GM18867 (cell line): ENCODE measurements around the gene MPV17.
"Not testable (repeated sequence)": the region's sequence is repeated elsewhere in the genome, so short reads cannot be mapped to it uniquely, and the experiment has no call there.

Source experiments
- ATAC-seq: cut with Tn5 transposase; IDR thresholded peaks from one replicate; pipeline ENCODE4 v1.9.1; 2021; ENCODE audit warnings: mild to moderate bottlenecking, moderate library complexity; ENCODE audit not compliant: unreplicated experiment

The MPV17 gene

DNA sequence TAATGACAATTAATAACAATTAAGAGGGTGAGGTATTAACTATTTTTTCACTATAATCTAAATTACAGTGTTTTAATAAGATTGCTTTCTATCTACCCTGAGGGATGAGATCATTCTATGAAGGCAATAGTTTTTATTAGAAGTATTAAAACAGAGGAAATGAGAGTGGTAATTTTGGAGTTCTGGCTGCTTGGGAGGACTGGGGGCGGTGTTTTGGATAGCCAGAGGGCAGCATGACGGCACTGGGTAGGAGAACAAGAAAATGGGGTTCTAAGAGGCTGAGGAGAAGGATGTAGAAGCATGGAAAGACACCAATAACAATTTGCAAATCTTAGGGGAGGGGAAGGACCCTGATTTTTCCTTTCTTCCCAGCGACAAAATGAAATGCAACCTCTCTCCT, 52.8 kb downstream of the MPV17 start:
- ATAC-seq = no peak

DNA sequence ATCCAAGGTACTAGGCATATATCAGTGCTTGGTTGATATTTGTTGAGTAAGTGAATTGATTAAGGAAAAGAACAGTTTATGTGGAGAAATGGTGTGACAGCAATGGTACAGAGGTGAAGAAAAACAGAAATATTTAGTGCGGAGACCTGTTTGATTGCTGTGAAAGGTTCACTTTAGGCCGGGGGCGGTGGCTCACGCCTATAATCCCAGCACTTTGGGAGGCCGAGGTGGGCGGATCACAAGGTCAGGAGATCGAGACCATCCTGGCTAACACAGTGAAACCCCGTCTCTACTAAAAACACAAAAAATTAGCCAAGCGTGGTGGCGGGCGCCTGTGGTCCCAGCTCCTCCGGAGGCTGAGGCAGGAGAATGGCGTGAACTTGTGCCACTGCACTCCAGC, 54.6 kb downstream of the MPV17 start:
- ATAC-seq = not testable (repeated sequence)

DNA sequence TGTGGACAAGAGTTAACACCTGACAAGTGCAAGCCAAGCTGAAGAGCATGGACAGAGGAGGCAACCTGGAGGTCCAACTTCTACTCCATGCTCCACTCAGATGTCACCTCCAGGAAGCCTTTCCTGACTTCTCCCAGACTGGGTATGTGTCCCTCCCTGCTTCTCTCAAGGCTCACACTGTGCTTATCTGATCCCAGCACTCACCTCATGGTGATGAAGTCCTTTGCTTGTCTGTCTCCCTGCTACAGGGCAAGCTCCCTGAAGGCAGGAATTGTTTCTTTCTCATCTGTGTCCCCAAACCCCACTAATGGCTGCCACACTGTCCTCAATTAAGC, 57.4 kb downstream of the MPV17 start:
- ATAC-seq = no peak

DNA sequence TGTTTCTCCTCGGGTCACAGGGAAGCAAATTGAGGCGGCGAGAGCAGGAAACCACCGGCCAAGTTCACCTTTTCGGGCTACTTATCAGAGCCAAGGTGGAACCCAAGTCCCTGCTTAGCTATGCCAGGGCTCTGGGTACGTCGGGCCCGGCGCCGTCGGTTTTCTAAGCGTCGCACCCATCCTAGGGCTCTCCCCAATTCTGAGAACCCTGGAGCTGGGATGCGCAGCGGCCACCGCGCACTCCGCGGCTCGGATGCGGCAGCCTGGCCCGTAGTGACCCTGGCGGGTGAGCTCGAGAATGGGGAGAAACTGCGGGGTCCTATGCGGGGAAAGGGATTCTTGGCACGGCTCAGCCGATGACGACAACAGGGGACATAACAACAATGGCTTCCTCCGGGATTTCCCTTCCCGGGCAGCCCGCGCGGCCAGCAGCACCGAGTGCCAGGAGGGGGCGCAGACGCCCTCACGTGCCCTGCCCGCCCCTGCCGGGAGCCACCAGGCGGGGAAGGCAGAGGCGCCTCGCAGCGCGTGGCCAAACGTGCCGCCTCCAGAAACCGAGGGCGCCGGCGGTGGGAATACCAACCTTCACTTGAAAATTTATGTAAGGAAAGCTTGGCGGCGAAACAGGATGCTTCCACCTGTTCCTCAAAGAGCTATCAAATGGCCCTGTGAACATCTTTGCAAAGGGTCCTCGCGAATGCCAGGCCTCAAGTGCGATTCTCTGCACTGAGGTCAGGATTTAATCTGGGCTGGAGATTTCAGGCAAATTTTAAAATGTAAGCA, 58.0 kb downstream of the MPV17 start:
- no peak for ATAC-seq

DNA sequence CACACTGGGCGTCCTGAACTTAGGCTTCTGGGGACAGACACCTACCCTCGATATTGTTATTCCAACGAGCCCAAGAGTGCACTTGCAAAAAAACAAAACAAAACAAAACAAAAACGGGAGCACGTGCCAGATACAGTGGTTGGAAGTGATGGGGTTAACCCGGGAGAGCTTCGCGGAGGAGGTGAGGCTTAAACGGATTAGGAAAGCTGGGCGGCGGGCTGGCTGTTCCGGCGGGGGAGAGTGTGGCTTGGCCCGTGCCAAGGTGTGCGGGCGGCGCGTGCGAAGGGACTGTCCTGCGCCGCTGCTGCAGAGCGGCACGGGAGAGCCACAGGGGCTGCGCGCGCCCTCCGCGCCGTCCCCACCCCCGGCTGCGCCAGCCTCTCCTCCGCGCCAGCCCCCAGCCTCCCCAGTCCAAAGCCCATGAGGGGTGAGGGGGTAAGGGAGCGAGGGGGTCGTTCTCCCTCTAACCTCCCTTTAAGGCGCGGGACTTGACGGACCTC, 58.6 kb downstream of the MPV17 start:
- ATAC-seq = no peak

DNA sequence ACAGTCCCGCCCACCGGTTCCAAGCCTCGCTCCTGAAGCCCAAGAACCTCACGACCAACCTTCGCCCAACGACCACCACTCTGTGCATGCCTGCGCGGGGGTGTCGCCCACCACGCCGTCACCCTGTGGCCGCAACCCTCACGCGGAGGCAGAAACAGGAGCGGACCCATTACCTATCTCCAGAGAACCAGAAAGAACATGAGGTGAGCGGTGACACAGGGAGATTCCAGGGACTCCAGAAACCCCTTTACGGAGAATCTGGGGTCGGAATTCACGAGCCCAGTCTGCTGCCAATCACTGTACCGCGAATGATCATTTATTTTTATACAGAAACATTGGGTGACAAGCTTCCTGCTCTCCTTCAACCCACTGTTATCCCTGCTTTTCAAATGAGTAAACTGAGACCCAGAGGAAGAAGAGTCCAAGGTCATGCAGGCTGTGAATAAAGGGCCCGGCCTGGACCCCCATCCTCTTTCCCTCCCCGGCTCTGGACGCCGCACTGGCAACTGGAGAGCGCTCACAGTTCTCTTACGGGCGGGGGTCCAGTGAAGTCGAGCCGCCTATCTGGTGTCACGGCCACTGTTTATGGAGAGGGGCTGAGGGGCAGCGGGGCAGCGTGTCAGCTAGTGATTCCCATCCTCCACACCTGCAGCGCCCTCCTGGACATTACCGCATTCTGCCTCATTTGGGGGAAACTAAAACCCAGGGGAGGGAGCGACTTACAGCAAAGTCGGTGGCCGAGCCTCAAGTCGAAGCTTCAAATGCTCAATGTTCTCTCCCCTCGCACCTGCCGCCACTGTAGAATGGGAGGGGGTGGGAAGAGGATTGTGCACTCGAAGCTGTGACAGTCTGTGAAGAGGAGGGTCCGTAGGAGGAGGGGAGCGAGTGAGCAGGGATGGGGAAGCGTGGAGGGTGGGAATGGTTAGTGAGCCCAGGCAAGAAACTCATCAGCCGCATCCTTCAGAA, 59.3 kb downstream of the MPV17 start:
- no peak for ATAC-seq

DNA sequence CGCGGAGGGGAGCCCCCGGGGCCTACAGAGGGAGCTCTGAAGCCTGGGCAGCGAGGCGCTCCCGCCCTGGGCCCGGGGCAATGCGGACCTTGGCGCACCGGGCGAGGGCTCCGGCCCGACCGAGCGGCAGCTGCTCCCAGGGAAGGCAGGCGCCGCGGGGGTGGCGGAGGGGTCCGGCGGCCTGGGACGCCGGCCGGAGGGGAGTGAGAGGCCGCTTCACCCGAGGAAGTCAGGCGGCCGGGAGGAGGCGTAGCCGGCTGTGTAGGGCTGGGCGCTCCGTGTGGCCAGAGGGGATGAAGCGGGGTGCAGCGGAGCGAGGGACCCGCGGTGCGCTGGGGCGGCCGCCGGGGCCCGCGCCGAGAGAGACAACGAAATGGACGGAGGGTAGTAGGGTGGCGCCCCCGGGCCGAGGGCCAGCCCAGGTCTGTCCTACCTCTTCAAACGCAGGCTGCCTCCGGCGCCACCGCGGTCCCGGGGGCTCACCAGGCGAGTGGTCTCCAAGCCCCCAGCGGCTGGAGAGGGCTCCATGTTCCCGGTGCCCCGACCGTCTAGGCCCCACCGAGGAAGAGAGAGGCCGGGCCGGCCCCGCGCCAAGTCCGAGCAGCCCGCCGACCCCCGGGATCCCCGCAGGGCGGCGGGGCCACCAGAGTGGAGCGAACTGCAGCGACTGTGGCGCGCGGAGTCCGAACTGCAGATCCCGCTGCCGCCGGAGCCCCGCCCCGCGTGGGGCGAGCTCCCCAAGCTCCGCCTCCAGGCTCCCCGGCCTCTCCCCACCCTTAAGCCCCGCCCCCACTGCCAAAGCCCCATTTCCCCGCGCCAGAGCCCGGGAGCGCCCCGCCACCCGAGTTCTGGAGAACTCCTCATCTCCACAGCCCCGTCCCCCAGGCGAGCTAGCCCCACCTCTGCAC, 60.3 kb downstream of the MPV17 start, which contains the start of gene SLC30A3:
Gene SLC30A3, minus strand, starts transcription at position 669 of the 908 bp plus-strand sequence. Its CDS starts 141 bp downstream, at position 528.
- ATAC-seq = peak; percentile 55

DNA sequence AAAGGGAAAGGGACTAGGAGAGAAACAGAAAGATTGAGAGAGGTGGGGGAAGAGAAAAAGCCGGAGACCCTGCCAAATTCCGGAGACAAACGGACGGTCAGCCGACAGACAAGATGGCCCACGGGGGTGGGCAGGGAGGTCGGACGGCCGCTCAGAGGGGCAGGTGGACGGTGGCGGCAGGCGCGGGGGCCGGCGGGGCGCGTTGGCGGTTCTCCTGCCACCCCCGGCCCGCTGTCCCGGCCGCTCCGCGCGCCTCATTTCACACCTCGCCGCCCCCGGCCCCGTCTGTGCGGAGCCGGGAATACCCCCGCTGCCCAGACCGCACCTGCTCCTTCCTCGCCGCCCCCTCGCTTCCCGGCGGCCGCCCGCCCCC, 61.0 kb downstream of the MPV17 start:
- no peak for ATAC-seq

DNA sequence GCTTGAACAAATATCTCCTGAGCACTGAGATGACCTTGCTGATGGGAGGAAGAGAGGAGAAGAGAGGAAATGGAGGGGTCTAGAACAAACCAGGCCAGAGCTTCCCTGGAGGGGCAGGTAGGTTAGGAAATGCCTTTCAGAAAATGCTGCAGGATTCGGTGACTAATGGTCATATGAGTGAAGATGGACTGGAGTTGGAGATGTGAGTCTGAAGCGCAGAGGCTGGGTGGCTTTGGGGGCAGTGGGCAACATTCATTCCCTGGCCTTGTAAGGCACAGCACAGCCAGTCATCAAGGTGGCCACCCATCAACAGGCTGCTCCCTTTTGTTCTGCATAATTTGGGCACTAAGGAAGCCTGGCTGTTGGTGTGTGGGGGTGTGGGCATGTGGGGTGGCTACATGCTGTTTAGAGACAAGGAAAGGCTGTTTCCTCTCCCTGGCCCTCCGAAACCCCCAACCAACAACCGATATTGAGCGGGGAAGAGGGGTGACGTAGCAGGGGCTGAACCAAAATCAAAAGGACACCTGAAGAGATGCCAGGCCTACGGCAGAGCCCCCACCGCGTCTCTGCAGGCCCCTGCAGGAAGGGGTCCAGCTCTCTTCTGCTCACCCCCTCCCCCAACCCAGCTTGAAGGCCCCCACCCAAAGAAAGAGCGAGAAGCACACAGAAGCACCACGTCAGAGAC, 61.5 kb downstream of the MPV17 start:
- no peak for ATAC-seq
